Thoracic aorta (tissue), 2 donors: ENCODE measurements around the gene LGALS16. TPM values are rescaled to one million over a fixed set of nuclear protein-coding genes. Genes with fewer than 3 reads are reported as not detected.

Source experiments
- ATAC-seq: fragments of 150-250 bp; one replicate; pipeline ENCODE4 v1.8.0; 2017; ENCODE audit warnings: low read depth; ENCODE audit not compliant: insufficient number of reproducible peaks, low FRiP score
- DNase-seq: peaks from one replicate; pipeline ENCODE4 v3.0.0-alpha.2; 2020; ENCODE audit warnings: low spot score
- H3K27ac ChIP-seq, 2 donors: fragments of 200-600 bp; sonication (generic); 1 replicate in 1 of 2; 2 replicates in 1 of 2; pipeline ENCODE4 v1.5.1; 2016; ENCODE audit warnings: mild to moderate bottlenecking in 2 of 2, moderate library complexity in 2 of 2
- H3K27me3 ChIP-seq: fragments of 200-600 bp; sonication (generic); replicated peaks from 2 replicates; pipeline ENCODE4 v1.6.0; 2016; ENCODE audit warnings: mild to moderate bottlenecking; ENCODE audit not compliant: insufficient read depth
- H3K36me3 ChIP-seq: fragments of 200-600 bp; sonication (generic); one replicate; pipeline ENCODE4 v1.5.1; 2016
- H3K4me1 ChIP-seq, 2 donors: fragments of 200-600 bp; sonication (generic); 1 replicate in 1 of 2; 2 replicates in 1 of 2; pipeline versions ENCODE4 v1.5.1 to v1.6.0; 2016; ENCODE audit warnings: low read depth in 2 of 2, mild to moderate bottlenecking in 1 of 2; ENCODE audit not compliant: control insufficient read depth in 1 of 2
- H3K4me3 ChIP-seq: fragments of 200-600 bp; sonication (generic); 2 replicates; pipeline ENCODE4 v1.5.1; 2016; ENCODE audit warnings: mild to moderate bottlenecking
- H3K9me3 ChIP-seq: fragments of 200-600 bp; sonication (generic); 2 replicates; pipeline ENCODE4 v1.5.1; 2016
- CTCF ChIP-seq: fragments of 200-600 bp; sonication (generic); IDR thresholded peaks from one replicate; pipeline ENCODE4 v1.5.1; 2019; ENCODE audit warnings: antibody characterized with exemption
- total RNA-seq, 2 donors: library from RNA; depleted of rRNA; stranded (reverse); fragments of >200 nt; gene quantifications; one replicate each; pipeline versions ENCODE4 v1.1.0 to v1.2.3, GENCODE V29; 2016

LGALS16 gene
- total RNA-seq, 2 donors from 2014 or later, result not detected

- H3K27ac ChIP-seq, result no peak overlapping the region
- H3K4me3 ChIP-seq, result no peak overlapping the region
These were observed 12.1 kb upstream of the LGALS16 start for GRCh38 chr19:39643591-39643990.

GRCh38 chr19:39645800-39646411 lies 9.8 kb upstream of the LGALS16 start:
- Histone ChIP-seq H3K9me3 (no peaks in the 10 kb centered on the region), H3K4me3 (no peak overlapping the region), H3K4me1 (no peaks in the 10 kb centered on the region), H3K27me3 (no peaks in the 10 kb centered on the region), H3K36me3 (no peaks in the 10 kb centered on the region), H3K27ac (no peak overlapping the region)
- TF ChIP-seq CTCF, result no peak
- ATAC-seq, result no peak
- no peak for DNase-seq

More at GRCh38 chr19:39643591-39643990, 12.1 kb upstream of the LGALS16 start:
- ATAC-seq (no peak), DNase-seq (no peak)
- Histone ChIP-seq H3K36me3 (no peaks in the 10 kb centered on the region), H3K9me3 (no peaks in the 10 kb centered on the region), H3K27me3 (no peaks in the 10 kb centered on the region), H3K4me1 (no peaks in the 10 kb centered on the region)
- TF ChIP-seq CTCF, result no peak

- Histone ChIP-seq H3K36me3 (no peaks in the 10 kb centered on the region), H3K27me3 (no peaks in the 10 kb centered on the region), H3K4me1 (no peaks in the 10 kb centered on the region), H3K9me3 (no peaks in the 10 kb centered on the region), H3K4me3 (no peak overlapping the region), H3K27ac (no peak overlapping the region)
- TF ChIP-seq CTCF, result no peak
- DNase-seq, result no peak
- no peak for ATAC-seq
These were observed 7.8 kb upstream of the LGALS16 start for GRCh38 chr19:39647918-39648317.

- DNase-seq, result no peak
- no peaks in the 10 kb centered on the region for H3K36me3 ChIP-seq
- no peak for TF ChIP-seq CTCF
- ATAC-seq, result no peak
- H3K4me1 ChIP-seq, result no peaks in the 10 kb centered on the region
- H3K27me3 ChIP-seq, result no peaks in the 10 kb centered on the region
- no peaks in the 10 kb centered on the region for H3K9me3 ChIP-seq
- H3K27ac ChIP-seq, result no peak overlapping the region
- H3K4me3 ChIP-seq, result no peak overlapping the region
These were observed 4.1 kb downstream of the LGALS16 start for GRCh38 chr19:39659791-39660190.

GRCh38 chr19:39660661-39661060 lies 4.9 kb downstream of the LGALS16 start:
- H3K4me3 ChIP-seq, result no peak overlapping the region
- no peaks in the 10 kb centered on the region for H3K27me3 ChIP-seq
- no peak for DNase-seq
- no peak for ATAC-seq
- H3K9me3 ChIP-seq, result no peaks in the 10 kb centered on the region
- no peaks in the 10 kb centered on the region for H3K4me1 ChIP-seq
- H3K27ac ChIP-seq, result no peak overlapping the region
- H3K36me3 ChIP-seq, result no peaks in the 10 kb centered on the region
- TF ChIP-seq CTCF, result no peak
